ENCODE data around the gene SPATA3.
"Not testable (repeated sequence)": the region's sequence is repeated elsewhere in the genome, so short reads cannot be mapped to it uniquely, and the experiment has no call there.

SPATA3 gene

DNA sequence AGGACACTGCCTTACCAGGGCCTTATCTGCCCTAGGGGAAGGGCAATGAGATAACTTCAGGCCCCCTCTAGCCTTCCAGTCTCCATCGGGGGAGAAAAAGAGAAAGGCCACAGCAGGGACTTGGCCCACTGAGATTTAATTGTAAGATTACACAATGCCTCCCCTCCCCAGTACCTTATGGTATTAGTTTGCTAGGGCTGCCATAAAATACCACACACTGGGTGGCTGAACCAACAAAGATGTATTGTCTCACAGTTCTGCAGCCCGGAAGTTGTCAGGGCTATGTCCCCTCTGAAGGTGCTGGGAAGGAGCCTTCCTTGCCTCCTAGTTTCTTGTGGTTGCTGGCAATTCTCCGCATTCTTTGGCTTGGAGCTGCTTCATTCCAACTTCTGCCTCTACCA is 34.8 kb upstream of the SPATA3 start:
- H3K27me3 ChIP-seq (ENCODE audit: insufficient read depth, low read depth, severe bottlenecking), result no peaks in the 10 kb centered on the region
- no peak for DNase-seq
- no peaks in the 10 kb centered on the region for H3K9me3 ChIP-seq (ENCODE audit: severe bottlenecking)
- TF ChIP-seq, protein P1, sequence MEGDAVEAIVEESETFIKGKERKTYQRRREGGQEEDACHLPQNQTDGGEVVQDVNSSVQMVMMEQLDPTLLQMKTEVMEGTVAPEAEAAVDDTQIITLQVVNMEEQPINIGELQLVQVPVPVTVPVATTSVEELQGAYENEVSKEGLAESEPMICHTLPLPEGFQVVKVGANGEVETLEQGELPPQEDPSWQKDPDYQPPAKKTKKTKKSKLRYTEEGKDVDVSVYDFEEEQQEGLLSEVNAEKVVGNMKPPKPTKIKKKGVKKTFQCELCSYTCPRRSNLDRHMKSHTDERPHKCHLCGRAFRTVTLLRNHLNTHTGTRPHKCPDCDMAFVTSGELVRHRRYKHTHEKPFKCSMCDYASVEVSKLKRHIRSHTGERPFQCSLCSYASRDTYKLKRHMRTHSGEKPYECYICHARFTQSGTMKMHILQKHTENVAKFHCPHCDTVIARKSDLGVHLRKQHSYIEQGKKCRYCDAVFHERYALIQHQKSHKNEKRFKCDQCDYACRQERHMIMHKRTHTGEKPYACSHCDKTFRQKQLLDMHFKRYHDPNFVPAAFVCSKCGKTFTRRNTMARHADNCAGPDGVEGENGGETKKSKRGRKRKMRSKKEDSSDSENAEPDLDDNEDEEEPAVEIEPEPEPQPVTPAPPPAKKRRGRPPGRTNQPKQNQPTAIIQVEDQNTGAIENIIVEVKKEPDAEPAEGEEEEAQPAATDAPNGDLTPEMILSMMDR (IDR thresholded peaks at IDR 0.05; ENCODE audit: low read depth, low read length), result no peak
- no peak overlapping the region for H3K27ac ChIP-seq
- H3K36me3 ChIP-seq, result no peaks in the 10 kb centered on the region
- H3K4me3 ChIP-seq (ENCODE audit: low read depth, low read length), result no peak overlapping the region

- Histone ChIP-seq H3K4me3 (ENCODE audit: low read depth, low read length) (no peak overlapping the region), H3K27ac (no peak overlapping the region), H3K27me3 (ENCODE audit: insufficient read depth, low read depth, severe bottlenecking) (no peaks in the 10 kb centered on the region), H3K36me3 (no peaks in the 10 kb centered on the region), H3K9me3 (ENCODE audit: severe bottlenecking) (no peaks in the 10 kb centered on the region)
- TF ChIP-seq, protein P1 (IDR thresholded peaks at IDR 0.05; ENCODE audit: low read depth, low read length), result no peak
- no peak for DNase-seq
Observed at GRCh38 chr2:230964136-230964730, 31.7 kb upstream of the SPATA3 start.

DNA sequence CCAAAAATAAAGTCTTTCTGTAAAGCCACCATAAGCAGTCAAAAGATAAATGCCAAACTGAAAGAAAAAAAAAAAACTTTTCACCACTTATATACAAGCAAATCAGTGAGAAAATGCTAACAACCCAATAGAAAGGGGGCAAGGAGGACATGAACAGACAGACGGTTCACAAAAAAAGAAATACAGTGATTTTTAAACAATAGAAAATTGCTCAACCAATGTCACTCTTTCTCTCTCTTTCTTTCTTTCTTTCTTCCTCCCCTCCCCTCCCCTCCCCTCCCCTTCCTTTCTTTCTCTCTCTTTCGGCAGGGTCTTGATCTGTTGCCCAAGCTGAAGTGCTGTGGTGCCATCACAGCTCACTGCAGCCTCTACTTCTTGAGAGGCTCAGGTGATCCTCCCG is 28.8 kb upstream of the SPATA3 start:
- no peak overlapping the region for H3K4me3 ChIP-seq (ENCODE audit: low read depth, low read length)
- H3K27me3 ChIP-seq (ENCODE audit: insufficient read depth, low read depth, severe bottlenecking), result no peaks in the 10 kb centered on the region
- no peaks in the 10 kb centered on the region for H3K9me3 ChIP-seq (ENCODE audit: severe bottlenecking)
- DNase-seq, result no peak
- no peak overlapping the region for H3K27ac ChIP-seq
- TF ChIP-seq, protein P1 (IDR thresholded peaks at IDR 0.05; ENCODE audit: low read depth, low read length), result no peak
- H3K36me3 ChIP-seq, result no peaks in the 10 kb centered on the region

GRCh38 chr2:230968314-230968713 is 27.6 kb upstream of the SPATA3 start:
- not testable (repeated sequence) for H3K27ac ChIP-seq; H3K4me3 ChIP-seq (ENCODE audit: low read depth, low read length)

DNA sequence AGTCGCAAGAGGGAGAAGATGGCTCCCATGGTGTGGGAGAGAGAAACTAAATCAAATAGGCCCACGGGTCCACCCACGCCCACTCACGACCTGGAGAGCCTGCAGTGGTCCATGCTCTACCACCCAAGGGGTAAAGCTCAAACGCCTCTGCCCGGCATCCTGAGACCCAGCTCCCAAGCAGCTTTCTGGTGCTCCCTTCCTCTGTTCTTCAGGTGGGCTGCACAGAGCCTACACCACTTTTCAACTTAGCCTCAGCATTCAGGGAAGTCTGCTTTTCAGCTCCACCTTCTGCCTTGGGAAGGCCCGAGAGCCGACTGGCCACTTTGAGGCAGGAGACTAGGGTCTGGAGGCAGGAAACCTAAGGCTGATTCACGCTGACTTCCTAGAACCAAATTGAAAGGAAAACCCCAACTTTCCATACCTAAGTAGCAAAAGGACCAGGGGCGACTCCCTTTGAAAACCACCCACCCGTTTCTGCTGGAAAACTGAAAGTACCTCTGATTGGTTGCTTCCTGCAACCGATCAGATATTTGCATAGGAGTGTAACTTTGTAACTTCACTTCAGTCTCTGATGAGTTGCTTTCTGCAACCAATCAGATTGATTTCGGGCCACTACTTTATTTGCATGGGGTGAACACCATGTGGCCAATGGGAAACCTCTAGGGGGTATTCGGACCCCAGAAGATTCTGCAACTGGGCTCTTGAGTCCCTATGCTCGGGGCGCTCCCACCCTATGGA is 26.8 kb upstream of the SPATA3 start:
- DNase-seq, result no peak

More at GRCh38 chr2:230968314-230968713, 27.6 kb upstream of the SPATA3 start:
- not testable (repeated sequence) for H3K27me3 ChIP-seq (ENCODE audit: insufficient read depth, low read depth, severe bottlenecking); H3K36me3 ChIP-seq; H3K9me3 ChIP-seq (ENCODE audit: severe bottlenecking); DNase-seq

GRCh38 chr2:230969659-230970015 is 26.3 kb upstream of the SPATA3 start:
- no peak overlapping the region for H3K4me3 ChIP-seq (ENCODE audit: low read depth, low read length)
- no peaks in the 10 kb centered on the region for H3K36me3 ChIP-seq
- H3K27ac ChIP-seq, result no peak overlapping the region
- TF ChIP-seq, protein P1 (IDR thresholded peaks at IDR 0.05; ENCODE audit: low read depth, low read length), result no peak
- no peak for DNase-seq
- no peaks in the 10 kb centered on the region for H3K27me3 ChIP-seq (ENCODE audit: insufficient read depth, low read depth, severe bottlenecking)
- H3K9me3 ChIP-seq (ENCODE audit: severe bottlenecking), result no peaks in the 10 kb centered on the region

More for the DNA sequence above, 26.8 kb upstream of the SPATA3 start:
- Histone ChIP-seq H3K27ac (no peak overlapping the region), H3K4me3 (ENCODE audit: low read depth, low read length) (no peak overlapping the region), H3K9me3 (ENCODE audit: severe bottlenecking) (no peaks in the 10 kb centered on the region), H3K36me3 (no peaks in the 10 kb centered on the region), H3K27me3 (ENCODE audit: insufficient read depth, low read depth, severe bottlenecking) (no peaks in the 10 kb centered on the region)
- TF ChIP-seq, protein P1 (IDR thresholded peaks at IDR 0.05; ENCODE audit: low read depth, low read length), result no peak
